GM21381 (cell line): ENCODE data around the gene ZNF691.

Source experiments
- ATAC-seq: cut with Tn5 transposase; IDR thresholded peaks from one replicate; pipeline ENCODE4 v1.9.1; 2021; ENCODE audit warnings: mild to moderate bottlenecking, moderate library complexity; ENCODE audit not compliant: unreplicated experiment

ZNF691 gene

DNA sequence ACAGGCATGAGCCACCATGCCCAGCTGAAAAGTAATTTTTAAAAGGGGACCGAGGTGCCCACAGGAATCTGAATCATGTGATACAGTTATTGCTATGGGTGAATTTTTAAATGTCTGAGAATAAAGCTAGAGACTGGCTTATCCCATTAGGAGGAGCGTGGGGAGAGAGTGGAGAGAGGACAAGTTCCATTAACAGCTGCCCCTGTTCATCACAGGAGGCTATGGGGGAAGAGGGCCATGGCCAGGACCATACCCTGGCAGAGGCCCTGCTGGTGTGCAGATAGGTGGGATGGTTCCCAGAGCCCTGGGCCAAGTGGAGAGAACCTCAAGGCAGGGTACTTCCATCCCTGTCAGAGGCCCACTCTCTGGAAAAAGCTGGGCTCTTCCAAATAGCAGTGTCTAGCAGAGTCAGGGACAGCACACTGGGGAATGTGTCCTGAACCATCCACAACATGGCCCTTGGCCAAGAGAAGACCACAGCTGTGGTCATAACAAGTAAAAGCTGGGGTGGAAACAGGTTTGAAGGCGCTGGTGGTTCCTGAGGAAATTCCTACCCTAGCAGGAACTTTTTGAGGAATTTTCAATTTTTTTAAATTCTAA is 13.7 kb upstream of the ZNF691 start:
- ATAC-seq, result no peak

DNA sequence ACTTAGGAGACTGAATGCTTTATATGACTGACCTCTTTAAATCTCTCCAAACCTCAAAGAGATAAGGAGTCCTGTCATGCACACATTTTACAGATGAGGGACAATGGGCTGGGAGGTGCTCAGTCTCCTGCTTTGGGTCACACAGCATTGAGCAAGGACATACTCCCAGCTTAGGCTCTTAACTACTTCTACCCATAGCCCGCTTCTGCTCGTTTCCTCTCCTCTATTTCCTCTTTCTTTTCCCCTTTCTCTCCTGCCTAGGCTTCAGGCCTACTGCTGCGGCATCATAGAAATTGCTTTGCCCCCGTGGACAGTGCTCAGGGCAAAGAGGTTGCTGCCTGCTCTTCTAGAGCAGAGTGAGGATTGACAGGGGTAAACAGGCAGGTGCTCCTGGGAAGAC is 12.4 kb upstream of the ZNF691 start:
- no peak for ATAC-seq

DNA sequence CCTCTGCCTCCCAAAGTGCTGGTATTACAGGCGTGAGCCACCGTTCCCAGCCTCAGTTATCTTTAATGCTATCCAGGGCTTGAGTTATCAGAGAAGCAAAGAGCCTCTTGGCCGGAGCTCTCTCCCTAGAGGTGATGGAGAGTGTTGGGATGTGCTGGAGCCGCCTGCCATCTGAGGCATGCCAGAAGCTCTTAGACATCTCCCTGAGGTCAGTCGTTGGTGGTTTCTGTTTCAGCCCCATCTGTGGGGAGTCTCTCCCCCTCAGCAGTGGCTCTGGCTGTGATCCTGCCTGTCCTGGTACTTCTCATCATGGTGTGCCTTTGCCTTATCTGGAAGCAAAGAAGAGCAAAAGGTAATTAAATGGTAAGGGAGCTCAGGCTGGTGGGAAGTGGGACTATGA is 11.6 kb upstream of the ZNF691 start:
- no peak for ATAC-seq

DNA sequence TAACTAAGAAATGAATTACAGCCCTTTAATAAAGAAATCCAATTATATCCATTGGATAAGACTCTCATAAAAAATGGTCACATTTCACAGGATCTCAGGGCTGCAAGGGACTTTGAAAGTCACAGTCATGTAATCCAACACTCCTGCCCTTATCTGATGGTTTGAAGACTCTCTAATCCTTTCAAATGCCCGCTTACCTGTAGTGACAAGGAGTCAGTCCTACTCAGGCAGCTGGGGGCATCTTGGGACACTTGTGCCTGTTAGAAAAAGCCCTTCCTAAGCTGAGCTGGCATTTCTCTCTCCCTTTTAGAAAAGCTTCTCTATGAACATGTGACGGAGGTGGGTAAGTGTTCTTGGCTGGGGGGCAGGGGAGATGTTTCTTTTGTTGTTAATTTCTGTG is 11.0 kb upstream of the ZNF691 start:
- no peak for ATAC-seq

DNA sequence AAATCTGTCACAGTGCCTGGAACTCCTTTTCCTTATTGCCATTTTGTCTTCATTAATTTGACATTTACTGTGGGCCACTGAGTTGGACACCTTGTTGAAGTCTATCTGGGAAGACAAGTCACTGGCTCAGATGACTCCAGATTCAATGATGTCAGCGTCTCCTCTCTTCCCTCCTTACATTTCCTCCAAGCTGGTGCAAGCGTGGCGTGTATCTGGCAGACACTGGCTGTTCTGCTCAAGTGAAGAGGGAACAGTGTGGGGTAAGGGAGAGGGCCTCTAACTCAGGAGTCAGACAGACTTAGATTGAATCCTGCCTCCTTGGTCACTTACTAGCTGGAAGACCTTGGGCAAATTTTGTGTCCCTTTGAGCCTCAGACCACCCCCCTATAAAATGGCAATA is 8.7 kb upstream of the ZNF691 start:
- no peak for ATAC-seq

DNA sequence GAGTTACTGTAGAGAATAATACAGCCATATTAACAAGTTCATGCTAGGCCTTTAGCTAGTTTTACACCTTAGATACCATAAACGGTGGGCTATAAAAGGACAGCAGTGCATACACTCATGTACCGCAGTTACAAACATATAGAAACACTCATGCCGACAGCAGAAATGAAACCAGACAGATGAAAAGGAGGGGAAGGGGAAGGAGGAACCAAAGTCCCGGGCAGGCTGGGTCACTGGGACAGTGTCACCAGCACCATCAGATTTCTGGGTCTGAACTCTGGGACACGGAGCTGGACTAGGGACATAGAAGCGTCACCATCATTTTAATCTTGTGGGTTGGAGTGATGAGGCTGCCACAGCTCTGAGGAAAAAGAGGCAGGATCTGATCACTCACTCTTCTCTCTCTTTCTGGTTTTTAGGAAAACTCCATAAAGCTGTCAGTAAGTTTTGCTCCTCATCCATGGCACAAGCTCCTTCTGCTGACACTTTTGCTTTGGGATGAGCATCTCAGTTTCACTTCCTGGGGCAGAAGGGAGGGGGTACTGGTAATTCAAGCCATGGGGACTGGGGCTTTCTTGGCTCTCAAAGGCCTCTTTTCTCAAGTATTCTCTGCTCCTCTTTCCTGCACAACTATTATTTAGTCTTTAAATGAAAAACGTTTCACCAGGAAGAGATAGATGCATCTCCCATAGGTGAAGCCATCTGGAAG is 7.8 kb upstream of the ZNF691 start:
- no peak for ATAC-seq

DNA sequence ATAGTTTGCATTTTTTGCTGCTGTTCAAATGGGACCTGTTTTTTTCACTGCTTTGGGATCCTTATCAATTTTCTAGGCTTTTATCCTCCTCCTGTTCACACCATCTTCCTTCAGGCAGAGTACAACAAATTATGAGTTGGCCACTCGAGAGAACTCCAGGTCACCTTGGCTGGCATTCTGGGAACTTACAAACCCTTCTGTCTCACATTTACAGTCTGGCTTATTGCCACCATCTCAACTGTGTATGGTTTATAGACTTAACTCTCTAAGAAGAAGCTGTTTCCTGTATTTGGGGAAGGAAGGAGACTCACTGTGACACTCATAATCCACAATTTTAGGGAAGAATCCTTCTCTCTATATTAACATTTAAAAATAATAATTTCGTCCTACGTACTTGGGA is 5.4 kb upstream of the ZNF691 start:
- ATAC-seq, result no peak

DNA sequence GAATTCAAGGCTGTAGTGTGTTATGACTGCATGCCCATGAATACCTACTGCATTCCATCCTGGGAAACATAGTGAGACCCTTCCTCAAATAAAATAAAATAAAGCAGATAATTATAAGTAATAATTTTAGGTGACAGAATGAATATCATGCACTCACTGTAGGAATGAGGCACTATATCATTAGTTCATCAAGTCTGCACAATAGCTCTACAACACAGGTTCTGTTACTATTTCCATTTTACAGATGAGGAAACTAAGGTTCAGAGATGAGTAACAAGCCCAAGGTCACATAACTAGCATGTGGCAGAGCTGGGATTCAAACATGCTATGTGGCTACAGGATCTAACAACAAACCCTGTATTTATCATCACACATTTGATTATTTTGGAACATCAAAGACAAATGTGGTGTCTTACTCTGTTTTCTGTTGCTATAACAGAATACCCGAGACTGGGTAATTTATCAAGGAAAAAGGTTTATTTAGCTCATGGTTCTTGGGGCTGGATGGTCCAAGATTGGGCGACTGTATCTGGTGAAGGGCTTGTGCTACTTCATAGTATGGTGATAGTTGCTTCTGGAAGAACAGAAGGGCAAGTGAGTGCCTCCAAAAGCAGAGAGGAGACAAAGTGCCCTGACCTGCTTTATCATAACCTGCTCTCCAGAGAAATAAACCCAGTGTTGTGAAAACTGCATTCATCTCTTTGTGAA is 4.8 kb upstream of the ZNF691 start:
- no peak for ATAC-seq

DNA sequence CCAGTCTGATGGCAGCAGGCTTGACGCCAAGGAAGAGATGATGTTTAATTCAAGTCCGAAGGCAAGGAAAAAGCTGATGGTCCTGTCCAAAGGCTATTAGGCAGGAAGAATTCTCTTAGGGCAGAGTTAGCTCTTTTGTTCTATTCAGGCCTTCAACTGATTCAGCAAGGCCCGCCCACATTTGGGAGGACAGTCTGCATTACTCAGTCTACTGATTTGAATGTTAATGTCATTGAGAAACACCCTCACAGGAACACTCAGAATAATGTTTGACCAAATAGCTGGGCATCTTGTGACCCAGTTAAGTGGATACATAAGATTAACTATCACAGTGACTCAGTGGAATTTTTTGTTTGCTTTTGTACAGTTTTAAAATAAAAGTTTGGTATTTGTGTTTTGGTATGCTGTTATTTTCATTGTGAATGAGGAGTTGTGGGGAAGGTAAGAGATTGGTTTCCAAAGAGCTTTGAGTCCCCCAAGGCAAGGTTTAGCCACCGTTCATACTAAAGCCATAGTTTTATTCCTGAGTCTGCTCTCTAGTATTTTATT is 1.7 kb upstream of the ZNF691 start:
- no peak for ATAC-seq

DNA sequence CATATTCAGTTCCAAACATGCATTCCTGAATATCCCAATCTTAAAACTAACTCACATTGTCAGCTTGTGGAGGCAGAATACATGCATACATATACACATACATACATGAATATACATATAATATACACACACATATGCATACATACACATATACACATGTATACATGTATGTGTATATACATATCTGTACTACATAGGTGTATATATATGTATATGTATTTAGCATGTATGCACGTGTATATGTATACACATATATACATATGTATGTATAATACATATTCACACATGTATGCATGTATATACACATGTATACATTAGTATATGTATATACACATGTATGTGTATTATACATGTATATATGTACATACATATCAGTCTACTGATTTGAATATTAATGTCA is 1.2 kb upstream of the ZNF691 start:
- ATAC-seq, result no peak

DNA sequence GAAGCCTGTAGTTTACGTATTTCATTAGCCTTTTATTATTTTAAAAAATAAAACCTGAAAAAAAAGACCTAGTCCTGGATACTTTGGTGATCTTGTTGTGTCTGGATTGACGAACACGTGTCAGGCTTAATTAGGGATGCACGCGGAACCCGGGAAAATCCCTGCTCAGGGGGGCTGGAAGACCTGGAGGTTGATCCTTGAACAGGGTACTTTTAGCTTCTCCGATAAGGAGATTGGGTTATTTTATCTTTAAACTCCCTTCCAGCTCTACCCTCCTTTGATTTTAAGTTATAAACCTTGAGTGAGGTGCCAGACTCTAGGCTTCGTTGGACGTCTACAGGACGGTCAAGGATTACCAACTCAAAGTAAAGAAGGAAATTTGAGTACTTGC is 552 bp upstream of the ZNF691 start:
- ATAC-seq, result peak; percentile 15

DNA sequence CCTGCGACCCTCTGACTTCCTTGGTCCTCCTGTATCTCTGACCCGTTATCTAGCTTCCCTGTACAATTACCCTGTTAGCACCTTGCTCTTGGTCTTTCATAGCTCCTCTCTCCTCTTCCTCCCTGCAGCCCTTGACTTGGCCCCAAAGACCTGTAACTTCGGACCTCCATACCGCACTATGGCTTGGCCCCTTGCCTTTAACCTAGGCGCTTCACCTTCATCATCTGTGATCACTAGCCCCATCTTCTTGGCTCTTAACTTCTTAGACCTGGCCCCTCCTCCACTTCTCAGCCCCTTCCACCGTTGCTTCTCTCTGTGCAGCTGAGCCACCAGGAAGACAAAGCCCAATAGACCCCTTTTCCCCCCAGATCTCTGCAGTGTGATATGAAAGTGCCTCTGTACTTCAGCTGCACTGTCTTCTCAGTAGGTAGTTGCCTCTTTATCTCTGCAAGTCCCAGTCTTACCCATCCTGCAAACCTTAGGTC is 740 bp downstream of the ZNF691 start:
- no peak for ATAC-seq

DNA sequence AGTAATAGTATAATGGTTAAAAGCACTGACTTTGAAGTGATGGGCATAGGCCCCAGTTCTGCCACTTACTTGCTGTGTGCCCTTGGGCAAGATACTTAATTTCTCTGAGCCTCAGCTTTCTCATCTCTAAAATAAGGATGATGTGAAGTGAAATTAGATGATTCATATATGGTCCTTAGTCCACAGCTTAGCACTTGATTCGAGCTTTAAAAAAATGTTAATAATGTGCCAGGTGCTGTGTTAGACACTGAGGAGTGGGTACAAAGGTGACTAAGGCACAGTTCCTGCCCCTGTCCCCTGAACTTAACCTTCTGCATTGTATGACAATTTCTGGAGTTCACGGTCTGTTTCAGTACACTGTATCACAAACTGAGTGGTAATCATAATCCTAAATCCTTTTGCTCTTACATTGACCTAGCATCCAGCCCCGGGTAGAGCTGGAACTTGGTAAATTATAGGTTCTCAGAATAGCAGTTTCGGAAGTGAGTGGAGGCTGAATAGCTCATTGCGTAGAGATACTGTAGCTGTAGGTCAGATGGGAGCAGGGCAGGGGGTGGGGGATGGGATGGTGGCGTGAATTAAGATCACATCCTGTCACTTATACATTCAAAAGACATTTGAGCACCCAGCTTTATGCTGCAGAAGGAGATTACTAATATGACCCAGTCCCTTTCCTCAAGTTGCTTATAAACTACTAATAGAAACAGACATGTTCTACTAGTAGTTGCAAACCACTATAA is 1.5 kb downstream of the ZNF691 start:
- ATAC-seq, result no peak

DNA sequence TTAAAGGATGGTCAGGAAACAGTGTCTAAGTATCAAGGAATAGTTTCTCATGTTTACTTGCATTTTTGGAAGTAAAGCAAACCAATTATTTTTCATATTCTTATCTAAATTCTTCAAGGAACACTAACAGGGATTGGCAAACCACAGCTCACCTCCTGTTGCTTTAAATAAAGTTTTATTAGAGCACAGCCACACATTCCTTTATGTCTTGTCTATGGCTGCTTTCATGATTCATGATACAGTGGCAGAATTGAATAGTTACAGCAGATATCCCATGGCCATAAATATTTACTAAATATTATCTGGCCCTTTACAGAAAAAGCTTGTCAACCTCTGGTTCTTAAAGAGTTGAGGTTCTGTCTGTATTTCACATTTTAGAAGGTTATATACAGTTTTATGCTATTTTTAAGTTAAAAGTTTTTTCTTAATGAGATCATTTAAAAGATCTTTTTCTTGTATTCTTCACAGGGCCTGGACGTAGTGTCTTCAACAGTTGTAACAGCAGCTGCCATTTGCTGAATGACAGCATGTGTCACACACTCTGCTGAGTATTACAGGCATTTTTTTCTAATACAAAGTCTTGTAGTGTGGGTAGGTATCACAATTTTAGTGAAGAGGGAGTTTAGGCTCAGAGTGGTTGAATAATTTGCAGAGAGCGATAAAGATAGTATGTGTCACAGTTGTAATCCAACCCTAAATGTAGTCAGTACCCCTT is 2.6 kb downstream of the ZNF691 start:
- ATAC-seq, result no peak

DNA sequence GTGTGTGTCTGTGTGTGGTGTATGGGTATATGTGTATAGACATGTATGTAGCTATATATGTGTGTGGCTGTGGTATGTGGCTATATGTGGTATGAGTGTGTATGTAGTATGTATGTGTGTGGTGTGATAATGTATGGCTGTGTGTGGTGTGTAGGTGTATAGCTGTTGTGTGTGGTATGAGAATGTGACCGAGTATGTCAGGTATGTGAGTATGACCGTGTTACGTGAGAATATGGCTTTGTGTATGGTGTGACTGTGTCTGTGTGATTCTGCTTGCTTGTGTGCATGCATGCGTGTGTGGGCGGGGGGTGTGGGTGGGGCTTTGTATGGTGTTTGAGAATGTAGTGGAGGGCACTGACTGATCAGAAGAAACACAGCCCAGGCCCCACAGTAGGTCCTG is 3.5 kb downstream of the ZNF691 start:
- ATAC-seq, result no peak

DNA sequence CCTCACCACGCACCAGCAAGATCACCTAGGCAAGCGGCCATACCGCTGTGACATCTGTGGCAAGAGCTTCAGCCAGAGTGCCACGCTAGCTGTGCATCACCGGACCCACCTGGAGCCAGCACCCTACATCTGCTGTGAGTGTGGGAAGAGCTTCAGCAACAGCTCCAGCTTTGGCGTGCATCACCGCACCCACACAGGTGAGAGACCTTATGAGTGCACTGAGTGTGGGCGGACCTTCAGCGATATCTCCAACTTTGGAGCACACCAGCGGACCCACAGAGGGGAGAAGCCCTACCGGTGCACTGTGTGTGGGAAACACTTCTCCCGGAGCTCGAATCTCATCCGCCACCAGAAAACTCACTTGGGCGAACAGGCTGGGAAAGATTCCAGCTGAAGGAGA is 5.0 kb downstream of the ZNF691 start:
- ATAC-seq, result no peak

DNA sequence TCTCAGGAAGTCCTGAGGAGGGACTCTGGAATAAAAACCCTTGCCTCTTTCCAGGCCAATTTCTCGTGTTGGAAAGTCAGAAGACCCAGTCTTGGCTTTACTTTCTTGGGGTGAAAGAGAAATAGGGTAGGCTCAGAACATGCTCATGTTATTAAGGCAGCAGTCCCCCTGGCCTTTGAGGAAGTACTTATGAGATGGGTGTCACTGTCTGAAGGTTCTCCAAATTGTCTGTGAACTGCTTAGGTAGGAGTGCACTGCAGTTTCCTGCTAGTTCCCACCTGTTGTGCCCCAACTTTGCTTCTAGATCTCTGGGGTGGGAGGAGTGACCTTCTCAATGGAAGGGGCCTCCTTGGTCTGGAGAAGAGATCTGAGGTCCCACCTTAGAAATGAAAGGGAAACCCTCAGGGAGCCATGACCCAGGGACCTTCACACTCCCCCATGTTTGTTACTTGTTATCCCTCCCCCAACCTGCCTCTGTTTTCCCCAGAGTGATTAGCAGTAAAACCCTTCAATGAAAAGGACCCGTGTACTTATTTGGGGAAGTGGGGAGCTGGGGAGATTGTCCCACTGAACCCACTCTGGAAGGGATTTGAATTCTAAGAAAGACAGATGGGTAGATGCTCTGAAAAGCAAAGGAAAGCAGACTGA is 5.7 kb downstream of the ZNF691 start:
- no peak for ATAC-seq

DNA sequence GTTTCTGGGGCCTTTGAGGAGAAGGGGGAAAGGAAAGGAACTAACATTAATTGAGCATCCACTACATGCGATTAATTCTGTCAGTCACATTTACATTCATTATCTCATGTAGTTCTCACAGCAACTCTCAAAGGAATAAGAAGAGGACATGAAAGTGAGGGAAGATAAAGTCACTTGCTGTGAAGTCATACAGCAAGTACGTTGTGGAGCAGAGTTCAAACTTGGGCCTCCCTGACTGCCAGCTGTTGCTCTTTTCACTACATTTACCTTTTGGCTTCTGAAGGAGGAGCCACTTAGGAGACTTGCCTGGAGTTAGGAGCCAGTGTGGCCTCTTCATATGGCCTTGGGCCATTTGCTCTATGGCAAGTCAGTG is 6.2 kb downstream of the ZNF691 start:
- ATAC-seq, result no peak

DNA sequence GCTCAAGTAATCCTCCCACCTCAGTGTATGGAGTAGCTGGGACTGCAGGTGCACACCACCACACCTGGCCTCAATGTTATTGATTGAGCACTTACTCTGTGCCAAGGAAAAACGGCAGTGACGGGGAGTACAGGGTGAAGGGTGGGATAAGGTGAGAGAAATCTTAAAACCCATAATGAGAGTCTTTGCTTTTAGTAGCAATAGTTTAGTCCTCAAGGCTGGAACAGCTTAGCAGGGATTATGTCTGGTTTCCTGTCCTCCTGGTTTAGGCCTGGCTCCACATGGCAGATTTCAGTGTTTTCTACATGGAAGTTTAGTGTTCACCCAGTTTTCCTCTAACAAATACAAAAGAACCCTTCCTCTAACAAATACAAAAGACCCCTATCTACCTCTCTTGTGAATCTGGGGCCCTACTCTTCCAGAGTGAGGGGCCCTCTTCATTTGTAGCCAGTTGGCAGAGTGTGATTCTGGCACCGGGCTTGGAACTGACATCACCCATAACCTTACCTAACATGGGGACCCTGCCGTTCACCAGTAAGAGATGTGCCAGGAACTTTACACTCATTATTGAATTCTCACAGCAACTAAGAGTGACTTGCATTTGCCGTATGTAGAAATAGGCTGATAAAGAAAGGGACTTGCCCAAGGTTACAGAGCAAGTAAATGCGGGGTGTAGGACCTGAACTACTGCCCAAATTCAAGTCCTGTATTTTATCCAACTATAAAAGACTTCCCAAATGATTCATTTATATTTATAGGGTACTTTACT is 6.9 kb downstream of the ZNF691 start:
- no peak for ATAC-seq
